Measurements from ENCODE around the gene SLC12A2.

The SLC12A2 gene

DNA sequence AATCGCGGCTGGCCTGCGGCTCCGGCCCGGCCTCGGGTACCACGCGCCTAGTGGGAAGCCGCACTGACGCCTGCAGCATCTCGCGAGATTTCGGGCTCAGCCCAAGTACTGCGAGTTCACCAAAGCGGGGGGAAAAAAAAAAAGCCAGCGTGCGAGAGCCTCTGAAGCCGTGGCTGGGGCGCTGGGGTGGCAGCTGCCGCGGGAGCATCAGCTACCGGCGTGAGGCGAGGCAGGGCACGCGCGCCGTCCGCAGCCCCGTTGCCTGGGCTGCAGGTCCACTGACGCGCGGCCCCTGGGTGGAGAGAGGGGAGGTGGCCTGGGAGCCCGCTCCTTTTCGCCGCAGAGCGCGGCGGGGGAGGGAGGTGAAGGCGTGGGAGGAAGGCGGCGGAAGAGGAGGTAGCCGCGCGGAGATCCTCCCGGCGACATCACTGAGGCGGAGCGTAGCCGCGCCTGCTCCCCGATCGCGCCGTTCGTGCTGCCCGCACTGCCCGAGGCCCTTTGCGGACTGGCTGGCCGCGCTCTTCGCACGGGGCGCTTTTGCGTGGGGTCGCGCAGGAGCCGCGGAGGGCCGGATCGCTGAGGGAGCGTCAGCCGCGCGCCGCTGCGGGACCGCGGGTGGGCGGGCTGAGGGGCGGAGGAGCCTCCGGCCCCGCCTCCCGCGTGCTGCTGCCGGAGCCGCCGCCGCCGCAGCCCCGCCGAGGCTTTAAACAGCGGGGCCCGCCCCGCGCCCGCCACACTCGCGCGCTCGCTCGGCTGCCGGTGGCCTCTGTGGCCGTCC lies at the start of gene SLC12A2:
SLC12A2 (plus strand) TSS at position 734 of the 778 bp plus-strand sequence. CDS start 189 bp downstream, outside the sequence.
- peak; percentile 26 for DNase-seq

DNA sequence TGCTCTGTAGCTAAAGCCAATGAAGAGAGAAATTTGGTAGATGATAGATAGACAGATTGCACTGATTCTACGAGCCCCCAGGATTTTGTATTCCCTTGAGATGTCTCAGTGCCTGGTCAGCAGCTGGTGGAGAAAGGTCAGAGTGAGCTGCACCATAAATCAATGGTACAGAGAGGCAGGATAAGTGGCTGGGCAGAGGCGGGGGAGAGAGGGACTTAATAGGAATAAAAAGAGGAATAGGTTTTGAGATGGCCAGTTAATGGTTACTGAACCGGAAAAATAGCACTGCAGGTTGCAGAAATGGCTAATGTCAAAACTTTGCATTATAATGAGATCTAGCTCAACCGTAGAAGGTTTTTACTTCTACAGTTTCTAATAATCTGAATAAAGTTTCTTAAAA lies 47.9 kb upstream of the SLC12A2 start:
- DNase-seq, result no peak

DNA sequence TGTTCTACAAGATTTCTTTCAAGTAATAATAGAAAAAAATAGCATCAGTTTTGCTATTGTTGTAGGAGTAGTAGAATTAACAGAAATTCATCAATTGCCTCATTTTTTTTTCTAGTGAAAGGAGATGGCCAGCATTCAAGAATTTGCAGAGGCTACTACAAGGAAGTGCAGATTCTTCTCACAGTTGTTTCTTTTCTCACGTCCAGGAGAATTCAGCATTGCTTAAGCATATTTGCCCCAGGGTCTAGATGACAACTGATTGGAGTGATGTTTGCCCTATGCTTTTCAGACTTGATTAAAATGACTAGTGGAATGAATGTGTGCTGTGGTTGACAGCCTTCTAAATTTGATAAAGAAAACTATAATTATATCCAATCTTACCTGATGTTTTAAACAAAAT lies 46.6 kb upstream of the SLC12A2 start:
- no peak for DNase-seq

DNA sequence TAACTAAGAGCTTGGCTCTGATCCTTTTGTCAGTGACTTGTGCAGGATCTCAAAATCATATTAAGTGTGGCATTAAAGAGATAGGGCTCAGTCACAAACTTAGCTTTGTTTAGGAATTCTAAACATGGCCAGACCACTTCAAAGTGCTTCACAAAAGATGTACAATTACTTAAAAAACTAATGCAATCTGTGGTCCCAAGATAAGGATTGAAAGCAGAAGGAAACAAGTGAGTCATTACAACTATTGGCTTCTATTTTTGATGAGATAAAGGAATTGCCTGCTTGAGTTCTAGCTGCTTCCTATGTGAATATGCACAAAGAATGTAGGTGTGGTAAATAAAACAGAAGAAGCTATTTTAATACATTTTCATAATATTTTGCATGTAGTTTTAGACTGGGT lies 44.9 kb upstream of the SLC12A2 start:
- DNase-seq, result peak; percentile 13

DNA sequence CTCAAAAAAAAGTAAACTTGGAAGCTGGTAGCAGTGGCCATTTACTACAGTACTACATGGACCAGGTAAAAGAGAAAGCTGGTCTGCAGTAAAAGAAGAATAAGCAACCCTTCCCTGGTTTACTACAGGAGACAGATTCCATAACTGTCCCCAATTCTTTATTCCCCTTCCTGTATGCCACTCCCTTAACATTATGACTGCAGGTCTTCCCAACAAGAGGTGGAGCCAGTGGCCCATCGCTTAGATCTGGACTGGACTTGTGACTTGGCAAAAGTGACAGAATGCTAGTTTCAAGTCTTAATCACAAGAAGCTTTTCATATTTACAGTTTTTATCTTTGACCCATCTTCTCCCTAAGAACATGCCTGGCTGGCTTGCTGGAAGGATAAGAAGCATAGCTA lies 42.6 kb upstream of the SLC12A2 start:
- DNase-seq, result no peak

DNA sequence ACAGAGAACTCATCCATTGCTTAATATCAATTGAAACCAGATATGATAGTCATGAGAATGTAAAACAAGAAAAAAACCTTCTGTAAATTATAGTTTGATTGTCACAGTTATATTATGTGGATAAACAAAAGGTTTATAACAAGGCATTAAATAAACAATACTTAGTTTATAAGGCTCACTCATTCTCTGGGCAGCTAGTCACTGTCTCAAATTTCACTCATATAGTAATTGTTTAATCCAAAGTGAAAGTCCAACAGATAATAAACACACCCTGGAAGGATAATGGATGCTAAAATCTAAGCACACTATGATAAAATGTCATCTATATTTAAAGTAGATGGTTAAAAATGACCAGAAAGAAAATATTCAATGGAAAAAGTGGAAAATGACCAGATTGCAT lies 30.8 kb upstream of the SLC12A2 start:
- DNase-seq, result no peak

DNA sequence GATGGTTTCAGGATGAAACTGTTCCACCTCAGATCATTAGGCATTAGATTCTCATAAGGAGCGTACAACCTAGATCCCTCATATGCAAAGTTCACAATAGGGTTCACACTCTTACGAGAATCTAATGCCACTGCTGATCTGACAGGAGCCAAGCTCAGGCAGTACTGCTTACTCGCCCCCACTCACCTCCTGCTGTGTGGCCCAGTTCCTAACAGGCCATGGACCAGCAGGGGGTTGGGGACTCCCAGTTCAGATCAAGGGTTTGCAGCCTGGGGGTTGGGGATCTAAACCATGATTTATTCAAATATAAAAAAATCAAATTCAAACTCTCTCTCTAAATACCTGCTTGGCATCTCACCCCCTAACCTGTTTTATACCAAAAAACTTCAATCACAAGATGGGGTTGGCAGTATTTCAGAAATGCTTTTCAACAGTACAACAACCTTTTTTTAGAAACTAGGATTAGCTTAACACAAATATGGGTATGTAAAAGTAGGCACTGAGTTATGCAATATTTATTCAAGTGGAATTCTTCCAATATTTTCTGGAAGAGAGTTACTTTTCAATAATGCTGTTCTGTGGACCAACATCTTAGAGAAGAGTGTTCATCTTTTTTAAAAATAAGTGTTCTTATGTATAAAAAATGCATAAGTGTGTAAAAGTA lies 30.1 kb upstream of the SLC12A2 start:
- DNase-seq, result no peak

DNA sequence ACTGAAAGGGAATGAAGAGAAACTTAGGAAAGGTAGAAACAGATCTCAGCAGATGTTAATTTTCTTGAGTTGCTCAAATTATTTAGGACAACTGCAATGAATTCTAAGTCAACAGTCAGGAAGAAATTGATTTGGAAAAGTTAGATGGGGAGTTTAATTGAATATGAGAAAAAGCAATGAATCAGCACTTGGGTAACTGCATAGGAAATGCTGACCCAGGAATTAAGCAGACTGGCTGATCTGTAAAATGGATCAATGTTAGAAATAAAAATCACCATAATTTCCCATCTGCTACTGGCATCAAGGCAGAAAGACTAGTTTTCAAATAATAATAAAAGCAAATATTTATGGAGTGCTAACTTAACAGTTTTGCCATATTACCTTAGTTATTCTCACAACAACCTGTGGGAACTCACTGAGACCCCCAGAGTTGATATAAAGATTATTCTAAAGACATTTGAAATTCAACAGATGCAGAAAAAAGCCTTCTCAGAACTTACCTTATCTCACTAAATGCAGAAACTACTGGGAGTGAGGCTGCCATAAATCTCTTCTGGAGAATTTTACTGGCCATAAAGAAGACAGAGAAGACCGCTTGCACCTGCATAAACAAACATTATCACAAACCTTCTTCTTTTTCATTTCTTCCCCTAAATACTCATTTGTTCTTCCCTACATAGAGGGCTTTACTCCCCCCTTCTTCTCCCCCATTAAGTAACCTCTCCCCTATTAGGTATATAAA lies 22.8 kb upstream of the SLC12A2 start:
- DNase-seq, result no peak

DNA sequence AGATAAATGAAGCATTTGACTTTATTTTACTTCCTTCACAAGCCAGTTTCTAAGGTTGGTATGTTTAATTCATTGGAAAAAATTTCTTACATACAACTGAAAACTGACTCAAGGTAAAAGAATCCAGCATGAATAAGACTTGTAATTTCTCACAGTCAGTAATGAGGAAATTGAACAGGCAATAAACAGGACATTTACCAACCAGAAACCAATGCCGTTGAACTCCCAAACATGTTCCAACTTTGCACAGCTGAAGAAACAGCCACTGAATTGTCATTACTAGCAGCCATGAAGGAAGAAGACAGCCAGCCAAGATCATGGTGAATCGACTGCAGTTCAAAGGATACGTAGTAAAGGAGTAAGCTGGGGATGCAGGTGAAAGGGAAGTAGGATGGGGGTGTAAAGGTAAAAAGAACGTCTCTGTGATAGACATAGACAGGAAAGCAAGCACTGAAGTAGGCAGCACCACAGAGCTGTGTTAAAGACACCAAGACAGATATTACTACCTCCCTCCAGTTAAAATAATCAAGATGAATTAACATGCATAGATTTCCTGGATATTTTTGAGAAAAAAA lies 21.3 kb upstream of the SLC12A2 start:
- DNase-seq, result no peak

DNA sequence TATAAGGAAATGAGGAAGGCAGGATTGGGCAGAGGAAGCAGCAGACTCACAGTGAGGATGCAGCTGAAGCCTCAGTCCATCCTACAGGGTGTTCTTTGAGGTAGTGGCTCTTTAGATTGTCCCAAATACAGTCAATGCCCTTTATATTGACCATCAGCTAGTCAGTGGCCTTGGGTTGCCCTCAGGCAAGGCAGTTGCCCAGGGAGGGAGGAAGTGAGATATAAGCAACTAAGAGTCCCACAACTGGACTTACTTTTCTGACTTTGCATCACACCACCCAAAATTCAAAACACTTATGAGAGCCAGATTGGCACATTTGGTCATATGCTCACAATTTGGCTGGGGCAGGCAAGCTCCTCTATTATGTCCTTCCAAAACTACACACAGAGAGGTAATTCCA lies 9.4 kb upstream of the SLC12A2 start:
- DNase-seq, result no peak

DNA sequence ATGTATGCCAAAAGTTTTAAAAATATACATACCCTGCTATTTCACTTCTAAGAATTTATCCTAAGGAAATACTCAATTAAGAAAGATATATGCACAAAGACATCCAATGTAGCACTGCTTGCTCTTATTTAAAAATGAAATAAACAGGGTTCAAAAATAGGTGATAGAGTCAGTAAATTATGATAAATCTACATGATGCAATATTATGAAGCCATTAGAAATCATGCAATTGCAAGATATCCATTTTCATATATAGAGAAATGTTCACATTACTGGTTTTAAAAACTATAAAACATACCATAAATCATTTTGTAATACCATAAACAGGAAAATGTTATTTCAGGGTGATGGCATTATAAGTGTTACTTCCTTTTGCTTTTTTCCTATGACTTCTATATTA lies 8.6 kb upstream of the SLC12A2 start:
- DNase-seq, result no peak

DNA sequence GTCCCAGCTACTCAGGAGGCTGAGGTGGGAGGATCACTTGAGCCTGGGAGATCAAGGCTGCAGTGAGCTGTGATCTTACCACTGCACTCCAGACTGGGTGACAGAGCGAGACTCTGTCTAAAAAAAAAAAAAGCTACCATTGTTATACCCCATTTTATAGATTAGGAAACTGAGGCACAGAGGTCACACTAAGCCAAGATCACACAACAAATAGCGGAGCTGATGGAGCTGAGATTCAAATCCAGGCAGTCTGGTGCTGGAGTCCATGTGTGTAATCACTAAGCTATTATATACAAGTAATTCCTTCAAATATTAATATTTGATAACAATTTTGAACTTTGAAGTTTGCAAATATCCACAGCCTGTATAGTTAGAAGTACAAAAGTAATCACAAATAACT lies 6.0 kb upstream of the SLC12A2 start:
- no peak for DNase-seq

DNA sequence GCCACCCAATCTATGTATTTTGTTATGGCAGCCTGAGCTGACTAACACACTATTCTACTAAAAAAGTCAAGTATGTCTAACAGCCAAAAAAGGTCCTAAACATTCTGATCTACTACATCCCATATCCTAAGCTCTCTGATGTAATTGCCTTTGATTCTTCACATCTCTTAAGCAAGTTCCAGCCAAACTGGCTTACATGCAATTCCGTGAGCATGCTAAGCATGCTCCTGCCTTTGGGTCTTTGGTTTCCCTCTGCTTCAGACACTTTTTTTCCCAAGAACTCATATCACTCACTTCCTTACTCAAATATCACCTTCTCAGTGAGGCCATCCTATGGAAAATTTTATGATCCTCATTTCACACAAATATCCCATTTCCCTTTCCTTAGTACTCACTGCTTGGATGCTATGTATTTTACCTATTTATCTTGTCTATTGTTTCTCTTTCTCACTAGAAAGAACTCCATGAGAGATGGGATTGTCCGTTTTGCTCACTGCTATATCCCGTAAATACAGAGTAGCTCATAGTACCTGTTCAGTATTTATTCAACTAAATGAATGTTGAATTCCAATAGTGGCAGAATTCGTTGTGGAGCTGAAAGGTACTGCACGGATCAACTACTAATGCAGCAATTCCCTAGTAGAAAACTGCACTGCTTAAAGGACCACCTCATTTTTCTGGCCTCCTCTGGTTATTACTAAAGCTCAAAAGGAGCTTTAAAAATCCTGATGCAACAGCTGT lies 2.3 kb upstream of the SLC12A2 start:
- DNase-seq, result no peak

DNA sequence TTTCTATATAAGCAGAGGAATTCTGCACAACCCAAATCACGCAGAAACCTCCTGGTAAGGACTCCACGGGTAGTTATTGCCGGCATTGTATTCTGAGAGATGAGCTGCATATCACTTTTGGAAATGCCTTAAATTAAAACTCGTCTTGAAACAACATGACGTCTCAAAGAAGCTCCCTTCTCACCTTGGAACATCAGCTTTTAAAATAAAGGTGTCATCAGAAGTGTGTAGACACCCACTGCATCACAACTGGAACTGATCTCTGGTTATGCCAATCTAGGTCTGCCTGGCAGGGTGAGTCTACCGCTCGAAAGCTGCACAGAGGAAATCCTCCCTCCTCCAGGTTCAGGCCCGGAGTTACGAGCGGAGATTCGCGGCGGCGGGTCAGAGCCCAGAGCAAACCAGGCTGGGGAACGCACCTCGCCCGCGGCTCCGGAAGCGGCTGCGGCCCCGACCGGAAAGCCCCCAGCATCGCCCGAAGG lies 974 bp upstream of the SLC12A2 start:
- DNase-seq, result no peak

DNA sequence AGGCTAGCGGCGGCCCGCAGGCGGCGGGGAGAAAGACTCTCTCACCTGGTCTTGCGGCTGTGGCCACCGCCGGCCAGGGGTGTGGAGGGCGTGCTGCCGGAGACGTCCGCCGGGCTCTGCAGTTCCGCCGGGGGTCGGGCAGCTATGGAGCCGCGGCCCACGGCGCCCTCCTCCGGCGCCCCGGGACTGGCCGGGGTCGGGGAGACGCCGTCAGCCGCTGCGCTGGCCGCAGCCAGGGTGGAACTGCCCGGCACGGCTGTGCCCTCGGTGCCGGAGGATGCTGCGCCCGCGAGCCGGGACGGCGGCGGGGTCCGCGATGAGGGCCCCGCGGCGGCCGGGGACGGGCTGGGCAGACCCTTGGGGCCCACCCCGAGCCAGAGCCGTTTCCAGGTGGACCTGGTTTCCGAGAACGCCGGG lies 253 bp downstream of the SLC12A2 start:
- no peak for DNase-seq

DNA sequence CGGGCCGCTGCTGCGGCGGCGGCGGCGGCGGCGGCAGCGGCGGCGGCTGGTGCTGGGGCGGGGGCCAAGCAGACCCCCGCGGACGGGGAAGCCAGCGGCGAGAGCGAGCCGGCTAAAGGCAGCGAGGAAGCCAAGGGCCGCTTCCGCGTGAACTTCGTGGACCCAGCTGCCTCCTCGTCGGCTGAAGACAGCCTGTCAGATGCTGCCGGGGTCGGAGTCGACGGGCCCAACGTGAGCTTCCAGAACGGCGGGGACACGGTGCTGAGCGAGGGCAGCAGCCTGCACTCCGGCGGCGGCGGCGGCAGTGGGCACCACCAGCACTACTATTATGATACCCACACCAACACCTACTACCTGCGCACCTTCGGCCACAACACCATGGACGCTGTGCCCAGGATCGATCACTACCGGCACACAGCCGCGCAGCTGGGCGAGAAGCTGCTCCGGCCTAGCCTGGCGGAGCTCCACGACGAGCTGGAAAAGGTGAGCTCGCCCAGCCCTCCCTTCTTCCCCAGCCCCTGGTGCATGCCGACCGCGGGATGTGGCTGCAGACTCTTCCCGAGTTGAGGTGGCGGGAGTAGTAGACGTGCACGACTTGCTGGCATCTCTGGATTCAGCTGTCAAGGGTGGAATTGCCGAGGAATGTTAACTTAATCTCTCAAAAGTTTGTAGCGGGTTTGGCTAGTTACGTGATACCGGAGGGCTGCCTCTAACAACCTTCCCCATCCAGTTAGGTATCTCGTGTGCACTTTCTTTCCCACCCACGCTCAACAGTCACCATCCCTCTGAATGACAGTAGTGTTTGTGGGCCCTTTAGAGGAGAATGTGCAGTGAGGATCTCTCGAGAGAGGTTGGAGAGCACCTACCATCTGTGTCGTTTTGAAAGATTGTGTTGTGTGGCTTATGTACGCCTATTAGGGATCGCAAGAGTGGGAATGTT lies 932 bp downstream of the SLC12A2 start:
- no peak for DNase-seq

DNA sequence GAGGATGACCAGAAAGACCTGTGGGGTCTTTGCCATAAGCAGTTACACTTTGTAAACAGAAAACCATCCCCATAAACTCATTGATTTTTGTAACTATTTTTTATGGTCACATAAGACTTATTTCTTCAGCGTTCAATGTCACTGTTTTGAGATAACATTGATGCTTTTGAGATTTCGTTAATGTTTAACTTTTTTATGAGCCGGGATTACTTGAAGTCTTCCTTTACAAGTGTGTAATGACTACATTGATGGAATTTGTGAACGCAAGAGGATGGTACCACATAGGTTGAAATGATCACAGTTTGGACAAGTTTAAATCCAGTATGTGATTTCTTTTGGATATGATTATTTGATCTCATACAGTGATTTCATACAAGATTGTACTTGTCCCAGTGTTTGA lies 1.8 kb downstream of the SLC12A2 start:
- no peak for DNase-seq

DNA sequence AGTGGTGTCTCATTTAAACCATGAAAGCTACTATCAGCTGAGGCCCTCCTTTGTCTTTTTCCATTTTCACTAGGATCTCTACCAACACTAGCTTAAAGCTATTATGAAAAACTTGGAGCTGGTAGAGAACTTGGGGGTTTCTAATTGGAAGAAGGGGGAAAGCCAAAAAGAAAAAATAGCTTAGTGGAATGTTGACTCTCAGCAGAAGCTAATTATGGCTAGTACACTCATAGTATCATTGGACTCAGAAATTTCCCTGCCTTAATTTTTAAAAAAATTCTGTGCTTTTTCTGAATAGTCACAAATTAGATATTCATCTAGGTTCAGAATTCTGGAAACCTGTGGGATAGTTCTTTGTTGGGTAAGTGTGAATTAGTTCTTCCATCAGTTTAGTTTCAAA lies 8.0 kb downstream of the SLC12A2 start:
- no peak for DNase-seq

DNA sequence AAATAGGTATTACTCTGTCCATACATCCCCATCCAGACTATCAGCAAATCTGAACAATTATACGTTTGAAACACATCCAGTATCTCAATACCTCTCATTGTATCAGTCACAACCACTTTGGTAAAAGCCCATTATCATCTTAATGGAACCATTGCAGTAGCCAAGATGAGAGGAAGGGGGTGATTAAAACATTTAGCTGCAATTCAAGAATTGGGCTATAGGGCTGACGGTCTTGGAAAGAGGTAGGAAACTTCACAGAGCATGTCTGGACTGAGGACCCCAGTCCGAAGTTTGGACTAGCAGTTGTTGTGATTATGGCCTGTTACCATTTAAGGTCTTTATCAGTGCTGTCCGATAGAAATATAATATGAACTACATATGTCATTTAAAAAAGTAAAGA lies 8.6 kb downstream of the SLC12A2 start:
- no peak for DNase-seq

DNA sequence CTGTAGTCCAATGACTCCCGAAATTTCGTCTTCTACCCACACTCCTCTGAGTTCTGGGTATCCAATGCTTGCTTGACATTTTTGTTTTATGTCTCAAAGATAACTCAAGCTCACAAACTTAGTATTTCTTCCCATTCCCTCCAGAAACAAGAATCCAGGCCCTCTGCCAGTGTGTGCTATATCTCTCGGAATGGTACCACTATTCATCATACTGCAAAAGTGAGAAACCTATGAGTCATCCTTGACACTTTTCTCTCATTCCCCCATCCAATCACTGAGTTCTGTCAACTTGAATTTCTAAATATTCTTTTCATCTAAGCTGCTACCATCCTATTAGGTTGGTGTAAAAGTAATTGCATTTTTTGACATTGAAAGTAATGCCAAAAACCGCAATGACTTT lies 9.8 kb downstream of the SLC12A2 start:
- DNase-seq, result no peak

DNA sequence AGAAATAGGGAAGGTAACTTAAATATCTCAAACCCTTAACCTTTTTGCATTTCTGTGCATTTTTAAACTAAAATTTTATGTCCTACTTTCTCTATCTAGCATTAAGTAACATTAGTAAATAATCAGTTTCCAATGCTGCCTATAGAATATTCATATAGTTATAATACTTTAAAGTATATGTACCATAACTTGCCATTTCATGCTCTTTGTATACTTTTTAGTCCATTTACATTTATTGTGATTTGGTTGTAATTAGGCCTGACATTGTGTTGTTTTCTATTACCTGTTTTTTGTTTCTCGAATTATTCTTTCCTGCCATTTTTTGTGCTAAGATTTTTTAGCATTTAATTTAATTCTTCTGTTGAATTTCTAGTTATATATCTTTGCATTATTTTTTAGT lies 13.7 kb downstream of the SLC12A2 start:
- no peak for DNase-seq

DNA sequence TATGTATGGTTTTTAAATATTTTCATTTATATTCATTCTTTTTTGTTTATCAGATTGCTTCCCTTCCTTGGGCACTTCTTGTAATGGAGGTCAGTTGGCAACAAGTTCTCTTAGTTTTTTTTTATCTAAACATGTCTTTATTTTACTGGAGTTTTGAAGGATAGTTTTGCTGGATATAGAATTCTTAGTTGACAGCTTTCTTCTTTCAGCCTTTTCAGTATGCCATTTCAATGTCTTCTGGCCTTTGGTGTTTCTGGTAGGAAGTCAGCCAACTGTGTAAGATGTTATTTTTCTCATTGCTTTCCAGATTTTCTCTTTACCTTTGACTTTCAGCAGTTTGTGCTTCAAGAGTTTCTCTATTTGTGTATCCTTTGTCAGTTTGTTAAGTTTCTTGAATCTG lies 14.2 kb downstream of the SLC12A2 start:
- DNase-seq, result no peak
